Activated CD8-positive, alpha-beta T cell treated with anti-CD3 and anti-CD28 coated beads for 36 hours (primary cell): Measurements from ENCODE around the gene TRIM67. TPM values are rescaled to one million over a fixed set of nuclear protein-coding genes. Genes with fewer than 3 reads are reported as not detected.

Experiments
- ATAC-seq: fragments of 200-7000 bp; cut with Tn5 transposase; one replicate; pipeline ENCODE4 v1.10.0; 2021; ENCODE audit warnings: mild to moderate bottlenecking, moderate library complexity
- CTCF ChIA-PET: fragments of 350-600 bp; sonication (Branson Sonifier 250); formaldehyde crosslinking; loops from one replicate; lab custom pipeline; 2021; ENCODE audit warnings: antibody characterized with exemption; lab: Charles Lee
- POLR2A ChIA-PET: fragments of 350-600 bp; sonication (Branson Sonifier 250); formaldehyde crosslinking; loops from one replicate; lab custom pipeline; 2021; ENCODE audit warnings: antibody characterized with exemption; lab: Charles Lee
- DNase-seq: peaks from one replicate; pipeline ENCODE4 v3.0.0-alpha.2; 2020
- H3K27ac Mint-ChIP-seq: one replicate; pipeline ENCODE4 v1.8.0; 2021; ENCODE audit warnings: mild to moderate bottlenecking, mixed read lengths
- H3K27me3 Mint-ChIP-seq: one replicate; pipeline ENCODE4 v1.8.0; 2021; ENCODE audit warnings: mixed read lengths
- H3K36me3 Mint-ChIP-seq: one replicate; pipeline ENCODE4 v1.8.0; 2021; ENCODE audit warnings: low read depth, mixed read lengths
- H3K4me1 Mint-ChIP-seq: one replicate; pipeline ENCODE4 v1.8.0; 2021; ENCODE audit warnings: low read depth, mixed read lengths
- H3K4me3 Mint-ChIP-seq: one replicate; pipeline ENCODE4 v1.8.0; 2021; ENCODE audit warnings: mild to moderate bottlenecking, moderate library complexity, mixed read lengths
- H3K9me3 Mint-ChIP-seq: one replicate; pipeline ENCODE4 v1.8.0; 2021; ENCODE audit warnings: mixed read lengths
- intact Hi-C: fragments of 100-400 bp; cut with micrococcal nuclease; formaldehyde crosslinking; loops from one replicate; pipeline ENCODE4 v1.10.0; 2022
- total RNA-seq, 2 experiments: library from RNA; stranded (reverse); gene quantifications; one replicate each; pipeline ENCODE4 v1.2.3, GENCODE V29; 2021
- TF ChIP-seq, protein P1 (sequence below): fragments of 200-600 bp; IDR thresholded peaks from one replicate; pipeline ENCODE4 v1.8.0; 2022; ENCODE audit warnings: antibody characterized with exemption, mild to moderate bottlenecking

The TRIM67 gene
- total RNA-seq, 2 experiments from 2014 or later, result not detected

DNA sequence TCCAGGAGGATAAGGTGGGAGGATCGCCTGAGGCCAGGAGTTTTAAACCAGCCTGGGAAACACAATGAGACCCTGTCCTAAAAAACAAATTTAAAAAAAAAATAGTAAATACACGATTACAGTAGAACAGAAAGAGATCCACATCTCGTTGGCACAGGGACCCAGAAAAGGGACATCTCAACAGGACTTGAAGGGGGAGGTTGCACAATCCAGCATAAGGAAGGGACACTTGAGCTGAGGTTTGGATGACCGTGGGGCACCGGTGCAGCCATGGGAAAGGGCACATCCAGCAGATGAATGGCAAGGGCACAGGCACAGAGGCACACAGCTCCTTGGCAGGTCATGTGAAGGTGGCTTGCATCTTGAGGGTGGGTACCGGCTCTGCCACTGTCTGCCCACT, 20.5 kb downstream of the TRIM67 start:
- Mint-ChIP-seq H3K27ac (no peak overlapping the region), H3K27me3 (peaks cover 17% of the 10 kb centered on the region), H3K4me3 (no peak overlapping the region), H3K36me3 (no peaks in the 10 kb centered on the region), H3K4me1 (no peaks in the 10 kb centered on the region), H3K9me3 (no peaks in the 10 kb centered on the region)
- no peak for ATAC-seq
- DNase-seq, result no peak
- intact Hi-C loops, result no loop called here
- POLR2A ChIA-PET, result interaction anchor here (0.7 kb wide), 1 partner anchor 10 kb away, joined by 4 read pairs; no protein-coding TSS in a partner anchor
- CTCF ChIA-PET, result interaction anchor here (1.5 kb wide), 1 partner anchor 10 kb away, joined by 4 read pairs; no protein-coding TSS in a partner anchor
- TF ChIP-seq, protein P1, sequence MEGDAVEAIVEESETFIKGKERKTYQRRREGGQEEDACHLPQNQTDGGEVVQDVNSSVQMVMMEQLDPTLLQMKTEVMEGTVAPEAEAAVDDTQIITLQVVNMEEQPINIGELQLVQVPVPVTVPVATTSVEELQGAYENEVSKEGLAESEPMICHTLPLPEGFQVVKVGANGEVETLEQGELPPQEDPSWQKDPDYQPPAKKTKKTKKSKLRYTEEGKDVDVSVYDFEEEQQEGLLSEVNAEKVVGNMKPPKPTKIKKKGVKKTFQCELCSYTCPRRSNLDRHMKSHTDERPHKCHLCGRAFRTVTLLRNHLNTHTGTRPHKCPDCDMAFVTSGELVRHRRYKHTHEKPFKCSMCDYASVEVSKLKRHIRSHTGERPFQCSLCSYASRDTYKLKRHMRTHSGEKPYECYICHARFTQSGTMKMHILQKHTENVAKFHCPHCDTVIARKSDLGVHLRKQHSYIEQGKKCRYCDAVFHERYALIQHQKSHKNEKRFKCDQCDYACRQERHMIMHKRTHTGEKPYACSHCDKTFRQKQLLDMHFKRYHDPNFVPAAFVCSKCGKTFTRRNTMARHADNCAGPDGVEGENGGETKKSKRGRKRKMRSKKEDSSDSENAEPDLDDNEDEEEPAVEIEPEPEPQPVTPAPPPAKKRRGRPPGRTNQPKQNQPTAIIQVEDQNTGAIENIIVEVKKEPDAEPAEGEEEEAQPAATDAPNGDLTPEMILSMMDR, result no peak

- Mint-ChIP-seq H3K27me3 (peaks cover 27% of the 10 kb centered on the region), H3K9me3 (no peaks in the 10 kb centered on the region), H3K36me3 (no peaks in the 10 kb centered on the region), H3K4me1 (no peaks in the 10 kb centered on the region), H3K4me3 (no peak overlapping the region), H3K27ac (no peak overlapping the region)
- DNase-seq, result no peak
- TF ChIP-seq, protein P1, result no peak
- intact Hi-C loops, result no loop called here
- CTCF ChIA-PET, result interaction anchor here (0.5 kb wide), 1 partner anchor 14 kb away, joined by 3 read pairs; no protein-coding TSS in a partner anchor
- ATAC-seq, result no peak
- POLR2A ChIA-PET, result no interaction called here
These were observed 22.1 kb downstream of the TRIM67 start for GRCh38 chr1:231183639-231184590.

GRCh38 chr1:231184891-231185290, 23.0 kb downstream of the TRIM67 start:
- DNase-seq (no peak), ATAC-seq (no peak)
- peaks cover under 1% of the 10 kb centered on the region for H3K9me3 Mint-ChIP-seq
- H3K27me3 Mint-ChIP-seq, result peaks cover 24% of the 10 kb centered on the region
- no peaks in the 10 kb centered on the region for H3K4me1 Mint-ChIP-seq
- ChIA-PET CTCF (no interaction called here), POLR2A (no interaction called here)
- H3K27ac Mint-ChIP-seq, result no peak overlapping the region
- no peak overlapping the region for H3K4me3 Mint-ChIP-seq
- H3K36me3 Mint-ChIP-seq, result no peaks in the 10 kb centered on the region
- intact Hi-C loops, result no loop called here
- TF ChIP-seq, protein P1, result no peak

DNA sequence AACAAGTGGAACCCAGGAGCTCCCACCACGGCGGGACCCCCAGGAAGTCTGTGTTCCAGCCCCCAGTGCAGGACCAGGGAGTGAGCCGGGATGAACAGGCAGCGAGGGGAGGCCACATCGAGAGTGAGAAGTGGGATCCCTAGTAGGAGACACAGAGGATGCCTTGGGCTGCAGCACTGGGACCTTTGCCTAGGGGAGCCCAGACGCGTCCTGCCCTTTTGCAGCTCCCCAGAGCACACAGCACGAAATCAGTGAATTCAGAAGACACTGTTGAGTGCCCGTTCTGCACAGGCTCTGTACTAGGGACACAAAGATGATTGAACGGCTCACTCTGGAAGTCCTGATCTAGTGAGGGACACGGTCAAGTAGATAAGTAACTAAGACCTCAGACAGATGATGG, 23.5 kb downstream of the TRIM67 start:
- H3K27me3 Mint-ChIP-seq, result peaks cover 24% of the 10 kb centered on the region
- no peaks in the 10 kb centered on the region for H3K4me1 Mint-ChIP-seq
- H3K9me3 Mint-ChIP-seq, result peaks cover 2% of the 10 kb centered on the region
- TF ChIP-seq, protein P1, result no peak
- ChIA-PET POLR2A (no interaction called here), CTCF (no interaction called here)
- H3K36me3 Mint-ChIP-seq, result no peaks in the 10 kb centered on the region
- ATAC-seq (no peak), DNase-seq (no peak)
- intact Hi-C loops, result no loop called here
- H3K4me3 Mint-ChIP-seq, result no peak overlapping the region
- H3K27ac Mint-ChIP-seq, result no peak overlapping the region
